HepG2 (cell line): ENCODE measurements around the gene NEK11. TPM values are rescaled to one million over a fixed set of nuclear protein-coding genes. Genes with fewer than 3 reads are reported as not detected.
A peak's percentile ranks its signal among the peaks of the same experiment; 100 is the strongest.

Experiments used
- ARID3A ChIP-seq: IDR thresholded peaks from 2 replicates; pipeline ENCODE4 v1.6.1; 2012; ENCODE audit warnings: low read depth, low read length, improper control_type of control experiment
- CAMTA2 ChIP-seq: sonication (generic); formaldehyde crosslinking; IDR thresholded peaks from 2 replicates; pipeline ENCODE4 v1.4.0; 2020; ENCODE audit warnings: mild to moderate bottlenecking, missing genetic modification reagents, borderline replicate concordance
- E2F2 ChIP-seq: sonication (generic); formaldehyde crosslinking; IDR thresholded peaks from 2 replicates; pipeline ENCODE4 v1.4.0; 2020; ENCODE audit warnings: missing genetic modification reagents, borderline replicate concordance
- GTF2F1 ChIP-seq: fragments of 150-350 bp; IDR thresholded peaks from 2 replicates; pipeline ENCODE4 v1.6.1; 2014; ENCODE audit warnings: low read length
- NFIC ChIP-seq: IDR thresholded peaks from 2 replicates; pipeline ENCODE4 v1.6.1; 2012; ENCODE audit warnings: mild to moderate bottlenecking, low read length, inconsistent platforms
- RFX1 ChIP-seq: fragments of 450-650 bp; IDR thresholded peaks from 2 replicates; pipeline ENCODE4 v1.6.1; 2017
- SRSF1 ChIP-seq: fragments of 200-400 bp; formaldehyde crosslinking; optimal IDR thresholded peaks from 2 replicates; pipeline ENCODE3; 2017; ENCODE audit warnings: mild to moderate bottlenecking, low read depth, low read length, moderate library complexity
- ZBED4 ChIP-seq: sonication (generic); formaldehyde crosslinking; IDR thresholded peaks from 2 replicates; pipeline ENCODE4 v1.4.0; 2020; ENCODE audit warnings: missing genetic modification reagents, borderline replicate concordance
- ZBTB2 ChIP-seq: sonication (generic); formaldehyde crosslinking; IDR thresholded peaks from 2 replicates; pipeline ENCODE4 v1.8.0; 2022; ENCODE audit warnings: low read depth, missing genetic modification reagents
- ZNF251 ChIP-seq: sonication (generic); formaldehyde crosslinking; IDR thresholded peaks from 2 replicates; pipeline ENCODE4 v1.9.0; 2021; ENCODE audit warnings: mild to moderate bottlenecking, missing genetic modification reagents
- ZNF275 ChIP-seq: sonication (generic); formaldehyde crosslinking; IDR thresholded peaks from 2 replicates; pipeline ENCODE4 v1.8.0; 2022; ENCODE audit warnings: missing genetic modification reagents, mild to moderate bottlenecking, inconsistent platforms, borderline replicate concordance
- ZNF883 ChIP-seq: sonication (generic); formaldehyde crosslinking; IDR thresholded peaks from 2 replicates; pipeline ENCODE4 v1.5.1; 2020; ENCODE audit warnings: mild to moderate bottlenecking, missing genetic modification reagents; ENCODE audit errors: not compliant biosample characterization
- ZXDC ChIP-seq: sonication (generic); formaldehyde crosslinking; IDR thresholded peaks from 2 replicates; pipeline ENCODE4 v1.5.0; 2020; ENCODE audit warnings: mild to moderate bottlenecking, missing genetic modification reagents
- polyA plus RNA-seq, 8 experiments: library from polyadenylated mRNA; depleted of rRNA in 3 of 8; stranded (reverse) in 7 of 8; unstranded in 1 of 8; fragments of >200 nt; fragmentation: Illumina TruSeq in 4 of 8; extraction: Trizol in 4 of 8; gene quantifications; 2 replicates each; pipeline versions ENCODE4 v1.2.1 to v1.2.3, GENCODE V29; 2011 to 2016; ENCODE audit warnings: low read depth in 4 of 8, missing spikeins in 1 of 8, mixed read lengths in 1 of 8; ENCODE audit not compliant: insufficient read depth in 1 of 8
- total RNA-seq, 5 experiments: library from RNA; depleted of rRNA; stranded (reverse); fragments of >200 nt; fragmentation: Illumina TruSeq; extraction: Trizol; gene quantifications; 2 replicates each; pipeline ENCODE4 v1.2.3, GENCODE V29; 2016; ENCODE audit warnings: low read depth in 1 of 5

Gene NEK11
- total and polyA plus RNA-seq, 2 of the 13 experiments (the other 11 are each of a cell fraction or from before 2014, with no cell fraction given) = 0.95 to 2.2 TPM

GRCh38 chr3:131026321-131027151, at the start of gene NEK11, which contains the start of gene ASTE1 (continued):
- TF ChIP-seq ZBED4 (CRISPR knock-in tag) = peak; percentile 92
- no peak for TF ChIP-seq NFIC
- TF ChIP-seq ZNF251 (CRISPR knock-in tag) = no peak
- peak; percentile 70 for TF ChIP-seq ZNF883
- TF ChIP-seq ZBTB2 (CRISPR knock-in tag) = no peak
- TF ChIP-seq CAMTA2 (CRISPR knock-in tag) = no peak
- no peak for TF ChIP-seq E2F2 (CRISPR knock-in tag)
- no peak for TF ChIP-seq ARID3A
- TF ChIP-seq RFX1 = peak; percentile 83
- no peak for TF ChIP-seq GTF2F1
- TF ChIP-seq ZNF275 = no peak
- peak; percentile 66 for TF ChIP-seq SRSF1
- TF ChIP-seq ZXDC (CRISPR knock-in tag) = no peak
